Measurements from ENCODE around the gene MOB3B. TPM values are rescaled to one million over a fixed set of nuclear protein-coding genes. Genes with fewer than 3 reads are reported as not detected.

The MOB3B gene
- total RNA-seq, 1 experiment from 2014 or later = 2.6 TPM

DNA sequence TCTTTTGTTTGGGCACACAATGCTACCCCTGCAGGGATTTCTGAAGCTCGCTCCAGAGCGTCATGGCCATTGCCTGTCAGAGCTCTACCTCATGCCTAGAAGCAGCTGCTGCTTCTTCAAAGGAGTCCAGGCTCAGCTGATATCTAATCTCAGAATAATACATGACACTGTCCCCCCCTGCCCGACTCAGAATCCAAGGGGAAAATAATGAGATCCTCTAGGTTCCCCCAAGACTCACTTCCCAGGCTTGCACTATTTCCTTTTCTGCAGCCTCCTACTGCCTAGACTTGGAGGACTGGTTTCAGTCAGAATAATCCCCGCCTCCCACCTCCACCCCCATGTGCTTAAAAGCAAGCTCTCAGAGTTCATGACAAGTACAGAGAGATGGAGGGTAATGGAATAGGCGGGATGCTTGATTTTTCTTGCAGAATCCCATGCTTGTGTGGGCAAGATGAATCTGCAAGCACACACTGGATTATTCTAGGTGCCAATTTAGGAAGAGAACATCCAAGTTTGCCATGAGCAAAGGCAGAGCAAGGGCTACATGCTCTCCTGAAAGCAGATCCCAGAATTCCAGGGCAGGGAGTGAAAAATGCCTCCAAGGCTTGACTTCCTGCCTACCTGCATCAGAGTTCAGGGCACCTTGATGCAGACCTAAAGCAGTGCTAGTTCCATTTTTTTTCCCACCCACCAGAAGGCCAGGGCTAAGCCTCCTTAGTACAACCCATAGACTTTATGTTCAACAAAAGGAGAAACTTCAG is 102.9 kb downstream of the MOB3B start:
- intact Hi-C loops (cut with micrococcal nuclease) = loop anchor here (5.0 kb wide), 2 partner anchors 94 to 101 kb away; partner anchors contain the start of gene MOB3B
- TF ChIP-seq EZH2 (IDR thresholded peaks at IDR 0.05; ENCODE audit: low read length, unreplicated experiment) = no peak
- BruUV-seq (replicated peaks) = no TSS peak
- Histone ChIP-seq H3F3A (ENCODE audit: low read length, unreplicated experiment) (no peaks in the 10 kb centered on the region), H3K36me3 (ENCODE audit: low read depth, low read length) (no peaks in the 10 kb centered on the region), H4K20me1 (ENCODE audit: low read length) (no peaks in the 10 kb centered on the region), H3K4me2 (ENCODE audit: low read length) (peak overlapping the region; percentile 50), H3K27ac (ENCODE audit: low read length) (peak overlapping the region; percentile 96), H3K9me2 (replicated peaks; ENCODE audit: low read length) (no peaks in the 10 kb centered on the region), H3K27me3 (ENCODE audit: low read length) (no peaks in the 10 kb centered on the region), H3K79me2 (ENCODE audit: low read length) (no peaks in the 10 kb centered on the region), H2AFZ (ENCODE audit: low read length) (no peak overlapping the region), H3K9me3 (ENCODE audit: low read length) (no peaks in the 10 kb centered on the region), H3K4me3 (ENCODE audit: low read length) (no peak overlapping the region; the same call in 1 of the 2 replicates), H3K9ac (ENCODE audit: low read length) (peak overlapping the region; percentile 71), H3K4me1 (ENCODE audit: insufficient read depth, low read length) (peaks cover 60% of the 10 kb centered on the region)
- peak; percentile 43 for DNase-seq
- peak; percentile 28 for ATAC-seq
- ChIA-PET POLR2A (ENCODE audit: unreplicated experiment) (interaction anchor here (0.7 kb wide), 1 partner anchor 94 kb away, joined by 4 read pairs; no protein-coding TSS in a partner anchor), CTCF (no interaction called here)

- intact Hi-C loops (cut with micrococcal nuclease) = loop anchor here (5.0 kb wide), 2 partner anchors 94 to 101 kb away; partner anchors contain the start of gene MOB3B
- H3K79me2 ChIP-seq (ENCODE audit: low read length) = no peaks in the 10 kb centered on the region
- ChIA-PET CTCF (no interaction called here), POLR2A (ENCODE audit: unreplicated experiment) (interaction anchor here (0.7 kb wide), 1 partner anchor 93 kb away, joined by 4 read pairs; no protein-coding TSS in a partner anchor)
- DNase-seq (peak; percentile 72), ATAC-seq (peak; percentile 77)
- H3K9me3 ChIP-seq (ENCODE audit: low read length) = no peaks in the 10 kb centered on the region
- TF ChIP-seq EZH2phosphoT487 (IDR thresholded peaks at IDR 0.05; ENCODE audit: borderline replicate concordance, low read length) (no peak), CTCF (conservative IDR thresholded peaks at IDR 0.05; ENCODE audit: low read depth, low read length) (no peak), EZH2 (IDR thresholded peaks at IDR 0.05; ENCODE audit: low read length, unreplicated experiment) (no peak)
- H3K27ac ChIP-seq (ENCODE audit: low read length) = peak overlapping the region; percentile 96
- H3K4me3 ChIP-seq (ENCODE audit: low read length) = no peak overlapping the region; the same call in 1 of the 2 replicates
- no peaks in the 10 kb centered on the region for H3K36me3 ChIP-seq (ENCODE audit: low read depth, low read length)
- H2AFZ ChIP-seq (ENCODE audit: low read length) = peak overlapping the region; percentile 47; the same call in 1 of the 2 replicates
- peak overlapping the region; percentile 50 for H3K4me2 ChIP-seq (ENCODE audit: low read length)
- no peaks in the 10 kb centered on the region for H3K9me2 ChIP-seq (replicated peaks; ENCODE audit: low read length)
- H4K20me1 ChIP-seq (ENCODE audit: low read length) = no peaks in the 10 kb centered on the region
- H3K4me1 ChIP-seq (ENCODE audit: insufficient read depth, low read length) = peaks cover 54% of the 10 kb centered on the region
- H3K27me3 ChIP-seq (ENCODE audit: low read length) = no peaks in the 10 kb centered on the region
- BruUV-seq (replicated peaks) = no TSS peak
- no peaks in the 10 kb centered on the region for H3F3A ChIP-seq (ENCODE audit: low read length, unreplicated experiment)
- peak overlapping the region; percentile 71 for H3K9ac ChIP-seq (ENCODE audit: low read length)
These were observed 103.6 kb downstream of the MOB3B start for GRCh38 chr9:27425827-27426510.

GRCh38 chr9:27423915-27424710 is 105.5 kb downstream of the MOB3B start:
- no peaks in the 10 kb centered on the region for H3K9me2 ChIP-seq (replicated peaks; ENCODE audit: low read length)
- no peaks in the 10 kb centered on the region for H4K20me1 ChIP-seq (ENCODE audit: low read length)
- ChIA-PET CTCF (no interaction called here), POLR2A (ENCODE audit: unreplicated experiment) (no interaction called here)
- H3K9me3 ChIP-seq (ENCODE audit: low read length) = no peaks in the 10 kb centered on the region
- H3K9ac ChIP-seq (ENCODE audit: low read length) = no peak overlapping the region
- H2AFZ ChIP-seq (ENCODE audit: low read length) = no peak overlapping the region
- no peak overlapping the region for H3K4me3 ChIP-seq (ENCODE audit: low read length)
- H3K27me3 ChIP-seq (ENCODE audit: low read length) = no peaks in the 10 kb centered on the region
- H3K4me2 ChIP-seq (ENCODE audit: low read length) = no peak overlapping the region
- no peak for DNase-seq
- no peaks in the 10 kb centered on the region for H3F3A ChIP-seq (ENCODE audit: low read length, unreplicated experiment)
- ATAC-seq = no peak
- intact Hi-C loops (cut with micrococcal nuclease) = loop anchor here (1.0 kb wide), 1 partner anchor 13 kb away; no protein-coding TSS in a partner anchor
- H3K79me2 ChIP-seq (ENCODE audit: low read length) = no peaks in the 10 kb centered on the region
- TF ChIP-seq EZH2 (IDR thresholded peaks at IDR 0.05; ENCODE audit: low read length, unreplicated experiment) = no peak
- TF ChIP-seq EZH2phosphoT487 (IDR thresholded peaks at IDR 0.05; ENCODE audit: borderline replicate concordance, low read length) = no peak
- TF ChIP-seq CTCF (conservative IDR thresholded peaks at IDR 0.05; ENCODE audit: low read depth, low read length) = no peak
- H3K27ac ChIP-seq (ENCODE audit: low read length) = no peak overlapping the region
- BruUV-seq (replicated peaks) = no TSS peak
- H3K4me1 ChIP-seq (ENCODE audit: insufficient read depth, low read length) = peaks cover 36% of the 10 kb centered on the region
- no peaks in the 10 kb centered on the region for H3K36me3 ChIP-seq (ENCODE audit: low read depth, low read length)

Measured in PC-3 (cell line).